Muscle of arm (tissue), 12 donors: ENCODE results near the gene PRDM11. TPM values are rescaled to one million over a fixed set of nuclear protein-coding genes. Genes with fewer than 3 reads are reported as not detected.

Source experiments
- DNase-seq: peaks from one replicate; pipeline ENCODE4 v3.0.0-alpha.2; 2013
- polyA plus RNA-seq, 12 donors: library from polyadenylated mRNA; unstranded; fragments of 120-200 nt; gene quantifications; one replicate each; pipeline ENCODE4 v1.2.1, GENCODE V29; 2013; ENCODE audit not compliant: insufficient read length in 12 of 12

PRDM11 gene
- polyA plus RNA-seq, 12 donors: 15.7 to 35.3 (median 22.1) TPM; not detected in 1

DNA sequence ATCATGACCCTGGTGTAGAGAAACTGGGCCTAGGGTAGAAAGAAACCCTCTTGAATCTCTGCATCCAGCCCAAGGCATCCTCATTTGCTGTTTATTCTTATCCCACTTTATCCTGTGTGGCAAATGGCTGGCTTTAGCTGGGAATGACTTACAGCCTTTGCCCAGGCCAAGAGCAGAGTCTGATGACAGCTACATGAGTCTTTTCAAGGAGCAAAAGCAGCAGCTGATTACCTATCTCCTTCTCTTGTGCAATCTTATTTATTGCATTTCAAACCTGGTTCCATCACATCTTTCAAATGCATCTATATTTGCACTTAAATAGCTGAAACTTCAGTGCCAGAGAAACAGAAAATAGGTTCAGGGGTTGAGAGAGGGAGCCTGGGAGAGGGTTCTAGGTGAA, 113.6 kb downstream of the PRDM11 start:
- DNase-seq: no peak

DNA sequence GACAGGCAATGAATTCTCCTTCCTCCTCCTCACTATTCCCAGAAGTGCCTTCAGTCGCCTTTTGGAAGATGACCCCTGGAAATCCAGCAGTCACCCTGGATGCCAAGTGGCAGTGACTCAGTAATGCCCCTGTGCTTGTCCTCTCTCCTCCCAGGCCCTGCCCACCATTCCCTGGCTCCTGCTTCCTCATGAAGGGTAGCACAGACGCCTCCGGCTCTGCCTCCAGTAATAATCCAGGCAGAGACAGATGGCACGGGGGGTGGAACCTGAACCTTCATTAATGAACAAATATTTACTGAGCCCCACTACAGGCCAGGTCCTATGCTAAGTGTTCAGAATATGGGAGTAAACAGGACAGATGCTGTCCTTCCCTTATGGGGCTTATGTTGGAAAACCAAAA, 116.5 kb downstream of the PRDM11 start:
- DNase-seq: no peak

DNA sequence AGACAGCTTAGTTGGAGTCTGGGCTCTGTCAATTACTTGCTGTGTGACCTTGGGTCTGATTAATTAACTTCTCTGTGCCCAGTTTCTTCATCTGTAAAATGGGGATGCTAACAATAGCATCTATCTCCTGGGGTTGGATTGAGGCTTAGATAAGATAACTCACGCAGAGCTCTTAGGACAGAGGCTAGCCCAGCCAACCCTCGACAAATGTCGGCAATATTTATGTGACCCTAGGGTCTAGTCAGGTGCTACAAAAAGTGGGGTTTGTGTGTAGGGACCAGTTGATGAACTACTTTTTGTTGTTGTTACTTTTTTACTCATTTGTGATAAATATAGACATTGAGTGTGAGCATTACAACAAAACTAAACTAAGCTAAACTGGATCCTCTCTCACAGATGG, 117.3 kb downstream of the PRDM11 start:
- no peak for DNase-seq

DNA sequence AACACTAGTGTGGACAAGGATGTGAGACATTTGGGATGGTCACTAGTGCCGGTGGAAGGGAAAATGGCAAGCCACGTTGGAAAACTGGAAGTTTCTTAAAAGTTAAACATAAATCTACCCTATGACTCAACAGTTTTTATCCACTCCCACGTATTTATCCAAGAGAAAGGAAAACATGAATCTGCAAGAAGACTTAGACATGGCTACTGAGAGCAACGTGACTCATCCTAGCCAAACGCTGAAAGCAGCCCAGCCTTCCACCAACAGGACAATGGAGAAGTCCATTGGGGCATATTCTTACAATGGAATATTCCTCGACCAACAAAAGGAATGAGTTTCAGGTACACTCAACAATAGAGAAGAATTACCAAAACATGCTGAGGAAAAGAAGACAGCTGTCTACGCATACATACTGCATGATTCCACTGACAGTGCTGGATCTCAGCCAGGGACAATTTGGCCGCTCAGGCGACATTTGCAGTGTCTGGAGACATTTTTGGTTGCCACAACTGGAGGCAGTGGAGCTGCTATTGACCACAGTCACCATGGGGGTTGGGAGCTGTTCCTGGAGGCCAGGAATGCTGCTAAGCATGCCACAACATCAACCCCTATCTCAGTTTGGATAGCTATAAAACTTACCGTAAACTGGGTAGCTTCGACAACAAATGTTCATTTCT, 118.5 kb downstream of the PRDM11 start:
- no peak for DNase-seq

DNA sequence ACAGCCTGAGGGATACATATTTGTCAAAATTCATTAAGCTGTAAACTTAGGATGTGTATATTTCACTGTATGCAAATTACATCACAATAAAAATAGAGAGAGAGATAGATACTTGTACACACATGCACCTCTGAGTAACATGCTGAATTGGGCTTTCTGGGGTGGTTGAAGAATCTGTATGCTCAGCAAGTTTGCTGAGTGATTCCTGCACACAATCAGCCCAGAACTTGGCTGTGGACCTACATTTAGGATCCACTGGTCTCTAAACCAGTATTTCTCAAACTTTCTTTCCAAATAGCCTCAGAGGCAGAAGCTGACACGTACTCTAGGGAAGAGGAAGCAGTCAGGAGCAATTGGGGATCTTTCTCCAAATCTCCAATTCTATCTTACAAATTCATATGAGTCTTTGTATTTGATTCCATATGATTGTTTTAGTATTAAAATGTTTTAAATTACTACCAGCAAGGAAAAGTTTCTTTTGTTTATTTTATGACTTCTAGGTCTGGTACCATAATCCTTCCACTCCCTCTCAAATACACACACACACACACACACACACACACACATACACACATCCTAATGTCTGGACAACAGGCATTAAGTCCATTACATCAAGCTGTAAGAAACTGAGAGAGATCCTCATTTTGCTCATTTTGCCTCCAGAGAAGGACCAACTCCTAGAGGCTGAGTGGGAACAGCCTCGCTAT, 119.7 kb downstream of the PRDM11 start:
- DNase-seq: no peak

DNA sequence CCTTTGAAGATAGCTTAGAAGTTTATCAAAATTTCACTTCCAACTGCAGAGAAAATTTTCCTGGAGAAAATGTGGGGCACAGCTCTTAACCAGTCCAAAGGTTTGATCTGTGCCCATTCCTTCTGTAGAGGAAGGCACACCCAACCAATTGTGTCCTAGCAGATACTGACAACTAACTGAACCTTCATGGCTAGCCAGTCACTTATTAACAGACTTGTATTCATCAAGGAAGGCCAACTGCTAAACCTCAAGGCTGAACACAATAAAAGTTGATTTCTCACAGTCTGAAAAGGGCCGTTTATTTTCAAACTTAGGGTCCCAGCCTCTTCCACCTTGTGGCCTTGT, 120.2 kb downstream of the PRDM11 start:
- DNase-seq: no peak

DNA sequence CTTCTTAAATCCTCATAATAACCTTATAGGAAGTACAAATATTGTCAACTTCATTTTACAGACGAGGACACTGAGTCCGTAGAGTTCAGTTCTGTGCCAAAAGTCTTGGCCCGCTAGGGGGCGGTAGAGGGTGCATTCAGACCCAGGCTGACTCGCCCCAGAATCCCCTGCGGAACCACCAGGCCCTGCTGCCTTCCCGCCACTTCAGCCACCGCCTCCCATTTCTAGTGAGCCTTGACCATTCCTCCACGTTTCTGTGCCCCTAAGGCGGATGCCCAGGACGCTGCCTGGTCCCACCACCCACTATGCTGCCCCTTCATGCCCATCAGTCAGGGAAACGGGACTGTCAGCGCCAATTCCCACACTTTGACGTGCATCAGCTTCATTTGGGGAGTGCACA, 120.6 kb downstream of the PRDM11 start:
- DNase-seq: no peak

DNA sequence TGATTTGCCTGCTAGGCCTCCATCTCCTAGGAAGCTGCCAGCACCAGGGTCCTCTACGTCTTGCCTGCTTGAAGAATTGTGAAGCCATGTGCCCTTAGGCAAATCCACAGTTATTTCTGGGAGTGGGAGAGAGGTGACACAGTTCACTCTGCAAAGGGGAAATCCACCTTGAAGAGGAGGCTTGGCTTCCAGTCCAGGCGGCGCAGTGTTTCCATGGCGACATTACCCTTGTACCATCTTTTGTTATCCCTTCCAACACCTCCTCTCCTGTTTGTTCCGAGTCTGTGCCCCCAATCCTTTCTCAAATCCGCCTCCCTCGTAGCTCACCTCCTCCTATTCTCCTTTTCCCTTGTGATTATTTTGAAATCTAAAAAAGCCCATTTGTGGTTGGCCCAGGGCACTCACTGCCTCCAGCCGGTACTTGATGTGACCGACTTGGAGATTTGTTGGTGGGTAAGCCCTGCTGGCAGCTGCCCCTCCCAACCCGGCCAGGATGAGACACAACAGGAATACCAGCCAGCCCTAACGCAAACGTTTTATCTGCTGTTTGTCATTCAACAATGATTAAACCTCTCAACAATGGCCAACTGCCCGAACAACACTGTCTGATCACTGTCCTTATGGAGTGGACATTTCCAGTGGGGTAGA, 121.3 kb downstream of the PRDM11 start:
- no peak for DNase-seq

DNA sequence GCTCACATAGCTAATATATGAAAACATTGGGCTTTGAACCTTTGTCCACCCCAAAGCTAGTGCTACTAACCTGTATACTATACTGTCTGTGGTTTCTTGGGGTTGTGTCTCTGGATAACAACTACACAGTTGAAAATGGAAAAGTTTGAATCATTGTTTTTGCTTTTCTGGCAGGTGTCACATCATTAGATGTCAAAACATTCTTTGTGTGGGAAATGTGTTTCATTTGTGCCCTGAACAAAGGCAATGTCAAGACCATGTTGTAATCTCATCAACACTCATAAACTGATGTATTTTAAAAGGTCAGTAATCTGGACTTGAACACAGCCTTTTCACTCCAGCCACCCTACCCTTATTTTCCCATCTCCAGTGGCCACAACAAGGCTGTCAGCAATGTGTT, 123.2 kb downstream of the PRDM11 start:
- DNase-seq: no peak

DNA sequence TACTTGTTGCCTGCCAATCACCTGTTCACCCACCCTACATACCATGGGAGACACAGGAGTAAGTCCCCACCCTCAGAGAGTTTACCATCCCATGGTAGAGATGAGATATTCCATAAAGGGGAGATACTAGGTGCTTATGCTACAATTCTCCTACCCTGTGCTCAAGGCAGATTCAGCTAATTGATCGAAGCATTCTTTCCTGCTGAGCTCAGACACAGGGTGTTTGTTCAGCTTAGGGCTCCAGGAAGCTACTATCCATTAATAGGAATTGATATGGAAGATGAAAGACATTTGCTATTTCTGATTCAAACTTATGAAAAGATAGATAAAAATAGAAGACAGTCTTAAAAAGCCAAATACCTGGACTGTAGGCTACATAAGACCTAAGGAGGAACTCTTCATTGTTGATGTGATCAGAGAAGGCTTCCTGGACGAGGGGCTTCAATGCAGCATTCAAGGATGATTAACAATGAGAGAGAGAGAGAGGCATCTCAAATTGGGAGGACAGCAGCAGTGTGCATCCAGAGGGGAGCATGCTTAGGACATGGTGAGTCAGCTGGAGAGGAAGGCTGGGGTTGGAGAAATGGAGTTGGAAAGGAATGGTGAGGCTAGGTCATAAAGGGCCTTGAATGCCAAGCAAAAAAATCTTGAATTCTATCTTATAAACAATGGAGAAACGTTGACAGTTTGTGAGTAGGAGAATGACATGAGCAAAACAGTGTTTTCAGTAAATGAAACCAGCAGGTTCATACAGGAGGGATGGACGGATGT, 124.7 kb downstream of the PRDM11 start:
- no peak for DNase-seq

DNA sequence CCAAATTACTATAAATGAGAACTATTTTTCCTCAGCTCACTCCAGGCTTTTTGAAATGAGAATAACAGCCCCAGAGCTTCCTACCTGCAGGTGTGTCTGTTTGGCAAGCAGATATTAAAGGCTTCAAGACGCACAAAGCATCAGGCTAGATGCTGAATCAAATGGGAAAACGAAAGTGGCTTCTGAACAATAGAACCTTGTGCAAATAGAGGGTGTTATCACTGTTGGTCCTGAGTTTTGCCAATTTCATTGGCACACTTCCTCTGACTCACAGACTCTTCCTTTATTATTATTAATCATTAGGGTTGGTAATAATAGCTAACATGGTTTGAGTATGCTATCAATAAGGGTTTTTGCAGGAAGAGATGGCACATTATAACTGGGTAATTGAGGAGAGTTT, 126.3 kb downstream of the PRDM11 start:
- no peak for DNase-seq

DNA sequence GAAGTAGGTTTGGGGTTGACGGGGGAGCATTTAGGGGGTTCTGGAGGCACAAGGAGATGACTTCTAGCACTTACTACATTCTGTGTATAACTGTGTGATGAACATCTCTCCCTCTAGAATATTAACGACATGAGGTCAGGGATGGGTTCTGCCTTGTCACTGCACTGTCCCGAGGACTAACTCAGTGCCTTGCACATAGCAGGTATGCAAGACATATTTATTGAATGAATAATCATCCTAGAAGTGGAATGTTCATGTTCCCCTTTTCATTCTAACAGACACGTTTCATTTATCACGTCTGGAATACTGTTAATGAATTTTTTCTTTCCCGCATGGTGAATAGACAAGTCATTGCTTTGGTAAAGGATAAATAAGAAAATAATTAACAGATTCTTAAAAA, 127.1 kb downstream of the PRDM11 start:
- DNase-seq: no peak

DNA sequence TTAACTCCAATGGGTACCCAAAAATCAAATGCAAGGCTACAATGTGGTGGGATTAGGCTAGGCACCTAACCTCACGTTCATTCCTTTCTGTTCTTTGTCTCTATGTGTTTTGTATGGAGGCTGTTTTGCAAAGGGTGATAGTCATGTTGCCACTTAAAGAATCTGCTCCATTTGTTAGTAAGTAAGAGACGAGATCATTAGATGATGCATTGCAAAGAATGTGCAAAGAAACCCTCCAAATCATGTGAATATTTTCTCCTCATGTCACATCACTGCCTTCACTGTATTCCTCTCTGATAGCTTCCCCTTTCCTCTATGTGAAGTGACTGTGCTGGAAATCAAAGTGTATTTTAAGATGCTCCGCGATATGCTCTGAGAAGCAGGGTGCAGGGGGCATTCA, 127.8 kb downstream of the PRDM11 start:
- no peak for DNase-seq

DNA sequence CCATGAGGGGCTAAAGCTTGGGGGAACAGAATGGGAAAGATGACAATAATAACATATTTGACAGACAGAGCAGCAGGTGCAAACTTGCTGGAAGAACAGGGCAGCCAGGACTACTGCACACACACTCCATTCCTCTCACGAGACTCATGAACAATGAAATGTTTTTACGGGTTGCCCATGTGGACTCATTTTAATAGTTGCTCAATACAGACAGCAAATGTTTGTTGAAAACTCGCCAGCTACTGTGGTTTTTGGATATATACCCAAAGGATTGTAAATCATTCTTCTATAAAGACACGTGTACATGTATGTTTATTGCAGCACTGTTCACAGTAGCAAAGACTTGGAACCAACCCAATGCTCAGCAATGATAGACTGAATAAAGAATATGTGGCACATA, 129.4 kb downstream of the PRDM11 start:
- no peak for DNase-seq

DNA sequence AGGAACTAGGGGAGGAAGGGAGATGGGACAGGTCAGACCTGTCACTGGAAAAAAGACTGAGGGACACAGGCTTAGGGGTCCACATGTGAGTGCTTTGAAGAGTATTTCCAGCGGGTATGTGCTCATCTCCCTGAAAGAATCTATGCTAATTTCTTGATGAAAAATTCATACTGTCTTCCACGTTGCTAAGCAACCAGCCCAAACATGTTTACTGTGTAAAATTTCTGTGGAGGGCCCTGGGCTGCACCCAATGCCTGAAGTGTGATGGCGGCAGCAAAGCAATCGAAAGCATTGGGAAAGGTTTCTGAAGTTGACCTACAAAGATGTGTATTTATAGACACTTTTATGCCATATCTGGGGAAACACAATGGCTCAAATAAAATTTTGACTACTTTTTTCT, 132.3 kb downstream of the PRDM11 start:
- DNase-seq: no peak

DNA sequence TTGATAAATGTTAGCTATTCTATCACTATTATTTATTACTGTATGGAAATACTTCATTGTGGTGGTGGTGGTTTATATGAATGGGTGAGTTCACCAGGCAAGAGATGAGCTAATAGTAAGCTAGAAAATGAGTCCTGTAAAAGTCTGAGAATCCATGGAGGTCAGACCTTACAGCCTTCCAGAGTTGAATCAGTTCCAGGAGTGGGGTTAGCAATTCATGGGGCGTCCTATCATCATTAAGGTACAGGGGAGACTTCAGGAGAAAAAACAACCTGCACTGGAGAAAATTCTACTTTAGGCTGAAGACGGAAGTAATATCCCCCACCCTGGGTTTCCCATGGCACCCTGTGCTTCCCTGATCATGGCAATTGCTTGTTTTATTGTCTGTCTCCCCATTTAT, 133.2 kb downstream of the PRDM11 start:
- no peak for DNase-seq

DNA sequence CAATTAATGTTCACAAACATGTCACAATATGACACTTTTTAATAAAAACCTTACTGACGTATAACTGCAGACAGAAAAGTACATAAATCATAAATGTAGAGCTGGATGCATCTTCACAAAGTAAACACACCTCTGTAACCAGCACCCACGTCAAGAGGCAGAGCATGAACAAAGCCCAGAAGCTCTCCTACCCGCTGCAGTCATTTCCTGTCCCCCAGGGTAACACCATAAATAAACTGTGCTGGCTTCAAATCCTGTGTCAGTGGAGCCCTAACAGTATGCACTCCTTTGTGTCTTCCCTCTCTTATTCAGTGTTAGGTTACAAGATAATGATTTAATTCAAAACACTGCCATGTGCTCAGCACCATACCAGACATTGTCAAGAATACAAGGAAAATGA, 134.0 kb downstream of the PRDM11 start:
- no peak for DNase-seq

DNA sequence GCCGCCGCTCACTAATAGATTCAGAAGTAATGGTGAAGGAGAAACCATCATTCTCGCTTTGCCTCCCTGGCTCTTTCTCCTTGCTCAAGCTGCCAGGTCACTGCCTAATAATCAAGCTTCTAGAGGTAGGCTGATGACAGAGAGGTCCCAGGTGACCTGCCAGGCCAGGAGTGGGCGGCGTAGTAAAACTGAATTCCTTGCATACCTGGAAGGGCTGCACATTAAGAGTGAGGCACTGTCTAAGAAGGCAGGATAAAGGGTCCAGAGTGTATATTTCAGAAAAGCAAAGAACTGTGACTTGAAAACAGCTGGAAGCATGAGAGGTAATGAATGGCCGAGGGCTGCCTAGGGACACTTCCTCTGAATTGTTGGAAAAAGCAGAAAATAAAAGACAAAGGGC, 135.6 kb downstream of the PRDM11 start:
- DNase-seq: no peak
